Measurements from ENCODE around the gene ZNF532. TPM values are rescaled to one million over a fixed set of nuclear protein-coding genes. Genes with fewer than 3 reads are reported as not detected.

Gene ZNF532
- total and polyA plus RNA-seq, 2 donors (not counting 3 experiments of a cell fraction or from before 2014, with no cell fraction given), result 42.3 to 70.1 TPM

DNA sequence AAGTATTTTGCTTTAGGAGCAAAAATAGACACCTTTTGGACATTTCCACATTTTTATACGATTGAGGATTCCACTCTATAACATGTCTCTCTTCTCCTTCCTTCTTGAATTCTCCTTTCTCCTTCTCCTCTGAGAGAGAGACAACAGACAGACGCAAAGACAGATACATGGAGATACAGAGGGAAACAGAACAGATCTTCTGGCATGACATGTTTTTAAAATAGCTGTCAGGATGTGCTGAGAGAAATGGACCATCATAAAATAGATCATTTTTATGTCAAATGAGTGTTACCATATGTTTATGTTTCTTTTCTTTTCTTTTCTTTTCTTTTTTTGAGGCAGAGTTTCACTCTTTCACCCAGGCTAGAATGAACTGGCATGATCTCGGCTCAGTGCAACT lies 44.4 kb upstream of the ZNF532 start:
- no peaks in the 10 kb centered on the region for H3K9me1 ChIP-seq (replicated peaks; ENCODE audit: control insufficient read depth, extremely low read depth, insufficient read depth, low read length)
- no peak overlapping the region for H3K4me3 ChIP-seq (replicated peaks in 1 of 3; ENCODE audit: insufficient read depth in 1 of 3, low read depth in 1 of 3, low read length in 3 of 3)
- H3K27ac ChIP-seq (ENCODE audit: insufficient read depth, low read depth, low read length), result no peak overlapping the region
- intact Hi-C loops (cut with micrococcal nuclease), result no loop called here
- no peaks in the 10 kb centered on the region for H3K4me1 ChIP-seq (ENCODE audit: control insufficient read depth, extremely low read depth, insufficient read depth, low read length)
- no peaks in the 10 kb centered on the region for H3K79me2 ChIP-seq (ENCODE audit: control insufficient read depth, insufficient read depth, low read length)
- no peaks in the 10 kb centered on the region for H3K27me3 ChIP-seq (ENCODE audit: control insufficient read depth in 2 of 2, insufficient read depth in 2 of 2, low read length in 2 of 2)
- H3K36me3 ChIP-seq (ENCODE audit: control insufficient read depth in 2 of 2, extremely low read depth in 1 of 2, insufficient read depth in 2 of 2, low read length in 2 of 2), result no peaks in the 10 kb centered on the region
- POLR2A ChIA-PET, result no interaction called here
- no peak for FAIRE-seq
- no peak for DNase-seq (ENCODE audit: low read depth, low spot score)
- no peak overlapping the region for H2AFZ ChIP-seq (ENCODE audit: low read depth, low read length)
- H3K9me3 ChIP-seq (replicated peaks; ENCODE audit: control insufficient read depth, insufficient read depth, low read length), result no peaks in the 10 kb centered on the region
- CTCF ChIA-PET, result interaction anchor here (1.0 to 1.5 kb wide), 2 partner anchors 11 to 250 kb away, joined by 3 to 5 read pairs; no protein-coding TSS in a partner anchor
- TF ChIP-seq GATA2 (IDR thresholded peaks at IDR 0.05; ENCODE audit: insufficient read depth, insufficient read length, low read depth, low read length), result no peak
- H3K4me2 ChIP-seq (ENCODE audit: insufficient read depth, low read length), result no peak overlapping the region
- BruUV-seq (replicated peaks), result no TSS peak
- dilution Hi-C loops (cut with MboI; ENCODE audit: extremely low pct_ligation_motif_present, low sequenced_read_pairs), result no loop called here
- no peaks in the 10 kb centered on the region for H4K20me1 ChIP-seq (replicated peaks; ENCODE audit: control insufficient read depth, extremely low read depth, insufficient read depth, low read length)
- no peak overlapping the region for H3K9ac ChIP-seq (replicated peaks; ENCODE audit: extremely low read depth, insufficient read depth, low read length)

GRCh38 chr18:58822944-58823343 lies 41.7 kb upstream of the ZNF532 start:
- no peaks in the 10 kb centered on the region for H4K20me1 ChIP-seq (replicated peaks; ENCODE audit: control insufficient read depth, extremely low read depth, insufficient read depth, low read length)
- H3K4me1 ChIP-seq (ENCODE audit: control insufficient read depth, extremely low read depth, insufficient read depth, low read length), result no peaks in the 10 kb centered on the region
- TF ChIP-seq POLR2A (IDR thresholded peaks at IDR 0.05; ENCODE audit: low read depth, low read length), result no peak
- TF ChIP-seq JUN (IDR thresholded peaks at IDR 0.05; ENCODE audit: borderline replicate concordance, insufficient read depth, insufficient read length, low read depth), result no peak
- no peak for TF ChIP-seq GATA2 (IDR thresholded peaks at IDR 0.05; ENCODE audit: insufficient read depth, insufficient read length, low read depth, low read length)
- TF ChIP-seq MYC (IDR thresholded peaks at IDR 0.05; ENCODE audit: low read depth, low read length), result no peak
- no peak for TF ChIP-seq MAX (IDR thresholded peaks at IDR 0.05; ENCODE audit: insufficient read depth, insufficient read length)
- TF ChIP-seq FOS (IDR thresholded peaks at IDR 0.05; ENCODE audit: borderline replicate concordance, insufficient read depth, low read length), result no peak
- no peak for TF ChIP-seq EZH2 (IDR thresholded peaks at IDR 0.05; ENCODE audit: borderline replicate concordance, low read depth, low read length, severe bottlenecking)
- no peak for TF ChIP-seq POLR2AphosphoS5 (IDR thresholded peaks at IDR 0.05; ENCODE audit: insufficient read depth, low read depth, low read length)
- TF ChIP-seq CTCF (IDR thresholded peaks at IDR 0.05; ENCODE audit: extremely low read depth in 1 of 2, insufficient read depth in 1 of 2, low read depth in 1 of 2, low read length in 2 of 2), result no peak
- no peak overlapping the region for H3K4me2 ChIP-seq (ENCODE audit: insufficient read depth, low read length)
- DNase-seq (ENCODE audit: low read depth, low spot score) (no peak), FAIRE-seq (no peak)
- no peaks in the 10 kb centered on the region for H3K36me3 ChIP-seq (ENCODE audit: control insufficient read depth in 2 of 2, extremely low read depth in 1 of 2, insufficient read depth in 2 of 2, low read length in 2 of 2)
- H3K27me3 ChIP-seq (ENCODE audit: control insufficient read depth in 2 of 2, insufficient read depth in 2 of 2, low read length in 2 of 2), result no peaks in the 10 kb centered on the region
- H3K9me3 ChIP-seq (replicated peaks; ENCODE audit: control insufficient read depth, insufficient read depth, low read length), result no peaks in the 10 kb centered on the region
- intact Hi-C loops (cut with micrococcal nuclease) (no loop called here), dilution Hi-C loops (cut with MboI; ENCODE audit: extremely low pct_ligation_motif_present, low sequenced_read_pairs) (no loop called here)
- H3K9ac ChIP-seq (replicated peaks; ENCODE audit: extremely low read depth, insufficient read depth, low read length), result no peak overlapping the region
- no peaks in the 10 kb centered on the region for H3K9me1 ChIP-seq (replicated peaks; ENCODE audit: control insufficient read depth, extremely low read depth, insufficient read depth, low read length)
- H3K4me3 ChIP-seq (replicated peaks in 1 of 3; ENCODE audit: insufficient read depth in 1 of 3, low read depth in 1 of 3, low read length in 3 of 3), result no peak overlapping the region
- BruUV-seq (replicated peaks), result no TSS peak
- no peaks in the 10 kb centered on the region for H3K79me2 ChIP-seq (ENCODE audit: control insufficient read depth, insufficient read depth, low read length)
- POLR2A ChIA-PET, result no interaction called here
- CTCF ChIA-PET, result no interaction called here
- no peak overlapping the region for H2AFZ ChIP-seq (ENCODE audit: low read depth, low read length)
- H3K27ac ChIP-seq (ENCODE audit: insufficient read depth, low read depth, low read length), result no peak overlapping the region
